Muscle of leg (tissue), 11 donors: ENCODE results near the gene KCNK7. TPM values are rescaled to one million over a fixed set of nuclear protein-coding genes. Genes with fewer than 3 reads are reported as not detected.

Source experiments
- DNase-seq: peaks from one replicate; pipeline ENCODE4 v3.0.0; 2013
- H3K27ac ChIP-seq: one replicate; pipeline ENCODE4 v1.5.1; 2013; ENCODE audit warnings: mild to moderate bottlenecking, low read length, control low read depth
- H3K27me3 ChIP-seq: one replicate; pipeline ENCODE4 v1.6.1; 2013; ENCODE audit warnings: low read length; ENCODE audit not compliant: control insufficient read depth, insufficient read depth
- H3K36me3 ChIP-seq: one replicate; pipeline ENCODE4 v1.6.1; 2013; ENCODE audit warnings: low read length; ENCODE audit not compliant: control insufficient read depth, insufficient read depth
- H3K4me1 ChIP-seq: one replicate; pipeline ENCODE4 v1.6.1; 2013; ENCODE audit warnings: low read length; ENCODE audit not compliant: control insufficient read depth, insufficient read depth
- H3K4me3 ChIP-seq: one replicate; pipeline ENCODE4 v1.5.1; 2013; ENCODE audit warnings: low read length, control low read depth
- H3K9me3 ChIP-seq: replicated peaks from 2 replicates; pipeline ENCODE4 v1.6.1; 2013; ENCODE audit warnings: low read depth, low read length; ENCODE audit not compliant: control insufficient read depth
- whole genome bisulfite sequencing: methylation state at CpG from one replicate; pipeline ENCODE4 v1.1.5; 2013; ENCODE audit warnings: missing lambda C conversion rate; ENCODE audit not compliant: insufficient coverage; 5-methylcytosine and 5-hydroxymethylcytosine counted together
- polyA plus RNA-seq, 8 donors: library from polyadenylated mRNA; unstranded; fragments of 120-200 nt; gene quantifications; one replicate each; pipeline versions ENCODE4 v1.2.1 to v1.2.3, GENCODE V29; 2013; ENCODE audit warnings: inconsistent platforms in 1 of 8, low replicate concordance in 1 of 8; ENCODE audit not compliant: insufficient read length in 8 of 8, insufficient read depth in 1 of 8
- total RNA-seq: library from RNA; stranded (reverse); fragments of 120-200 nt; gene quantifications from one replicate; pipeline ENCODE4 v1.2.4, GENCODE V29; 2013

KCNK7 gene
- total and polyA plus RNA-seq, 9 donors = 0.31 to 1.9 (median 0.88) TPM

- peaks cover 44% of the 10 kb centered on the region for H3K36me3 ChIP-seq
- no peaks in the 10 kb centered on the region for H3K27me3 ChIP-seq
- peaks cover 64% of the 10 kb centered on the region for H3K4me1 ChIP-seq
- peak; percentile 76 for DNase-seq
- H3K9me3 ChIP-seq = no peaks in the 10 kb centered on the region
- peak overlapping the region; percentile 73 for H3K4me3 ChIP-seq
- 33% methylated on average over 3 of the region's 10 CpGs for WGBS
- H3K27ac ChIP-seq = peak overlapping the region; percentile 94
Measured at GRCh38 chr11:65611028-65611757, 15.6 kb upstream of the KCNK7 start.

GRCh38 chr11:65610404-65610803 lies 14.8 kb upstream of the KCNK7 start:
- Histone ChIP-seq H3K27me3 (no peaks in the 10 kb centered on the region), H3K27ac (peak overlapping the region; percentile 33), H3K36me3 (peaks cover 51% of the 10 kb centered on the region), H3K9me3 (no peaks in the 10 kb centered on the region), H3K4me1 (peaks cover 63% of the 10 kb centered on the region), H3K4me3 (peak overlapping the region; percentile 73)
- DNase-seq = no peak
- WGBS = 56% methylated on average over 3 of the region's 6 CpGs

- WGBS = 89% methylated on average over 4 of the region's 5 CpGs
- peaks cover 58% of the 10 kb centered on the region for H3K36me3 ChIP-seq
Measured at GRCh38 chr11:65609665-65610064, 14.1 kb upstream of the KCNK7 start.

GRCh38 chr11:65609229-65609628 lies 13.6 kb upstream of the KCNK7 start:
- peaks cover 66% of the 10 kb centered on the region for H3K4me1 ChIP-seq
- 44% methylated on average over 2 of the region's 3 CpGs for WGBS
- no peaks in the 10 kb centered on the region for H3K27me3 ChIP-seq
- no peak overlapping the region for H3K4me3 ChIP-seq
- no peak overlapping the region for H3K27ac ChIP-seq
- DNase-seq = no peak
- no peaks in the 10 kb centered on the region for H3K9me3 ChIP-seq
- peaks cover 63% of the 10 kb centered on the region for H3K36me3 ChIP-seq

More at GRCh38 chr11:65609665-65610064, 14.1 kb upstream of the KCNK7 start:
- DNase-seq = no peak
- Histone ChIP-seq H3K27me3 (no peaks in the 10 kb centered on the region), H3K27ac (no peak overlapping the region), H3K4me3 (no peak overlapping the region), H3K9me3 (no peaks in the 10 kb centered on the region), H3K4me1 (peaks cover 65% of the 10 kb centered on the region)

GRCh38 chr11:65607614-65608426 lies 12.2 kb upstream of the KCNK7 start:
- peaks cover 56% of the 10 kb centered on the region for H3K4me1 ChIP-seq
- peak overlapping the region; percentile 27 for H3K4me3 ChIP-seq
- 57% methylated on average over 33 of the region's 37 CpGs for WGBS
- no peaks in the 10 kb centered on the region for H3K9me3 ChIP-seq
- DNase-seq = no peak
- peak overlapping the region; percentile 81 for H3K27ac ChIP-seq
- H3K36me3 ChIP-seq = peaks cover 74% of the 10 kb centered on the region
- H3K27me3 ChIP-seq = no peaks in the 10 kb centered on the region

GRCh38 chr11:65606876-65607613 lies 11.4 kb upstream of the KCNK7 start:
- Histone ChIP-seq H3K36me3 (peaks cover 74% of the 10 kb centered on the region), H3K9me3 (no peaks in the 10 kb centered on the region), H3K4me1 (peaks cover 48% of the 10 kb centered on the region), H3K27ac (peak overlapping the region; percentile 85), H3K4me3 (peak overlapping the region; percentile 27), H3K27me3 (no peaks in the 10 kb centered on the region)
- DNase-seq = peak; percentile 98
- WGBS = 4% methylated on average over 67 of the region's 67 CpGs

GRCh38 chr11:65604258-65604657 lies 8.7 kb upstream of the KCNK7 start:
- no peak for DNase-seq
- WGBS = 55% methylated on average over 1 of the region's 1 CpG
- Histone ChIP-seq H3K4me1 (peaks cover 21% of the 10 kb centered on the region), H3K27ac (no peak overlapping the region), H3K9me3 (no peaks in the 10 kb centered on the region), H3K36me3 (peaks cover 76% of the 10 kb centered on the region), H3K27me3 (no peaks in the 10 kb centered on the region), H3K4me3 (no peak overlapping the region)

- no peak overlapping the region for H3K4me3 ChIP-seq
- H3K36me3 ChIP-seq = peaks cover 66% of the 10 kb centered on the region
- H3K27me3 ChIP-seq = no peaks in the 10 kb centered on the region
- no peak for DNase-seq
- WGBS = 93% methylated on average over 4 of the region's 6 CpGs
- H3K9me3 ChIP-seq = no peaks in the 10 kb centered on the region
- no peak overlapping the region for H3K27ac ChIP-seq
- H3K4me1 ChIP-seq = peaks cover 16% of the 10 kb centered on the region
Measured at GRCh38 chr11:65599955-65600246, 4.3 kb upstream of the KCNK7 start.

GRCh38 chr11:65599216-65599954 lies 3.8 kb upstream of the KCNK7 start:
- Histone ChIP-seq H3K9me3 (no peaks in the 10 kb centered on the region), H3K4me1 (peaks cover 15% of the 10 kb centered on the region), H3K27me3 (no peaks in the 10 kb centered on the region), H3K4me3 (no peak overlapping the region), H3K36me3 (peaks cover 61% of the 10 kb centered on the region), H3K27ac (no peak overlapping the region)
- WGBS = 74% methylated on average over 42 of the region's 49 CpGs
- no peak for DNase-seq
